DND-41 (cell line): ENCODE data around the gene NFKBIZ.

ENCODE experiments used
- EZH2 ChIP-seq: IDR thresholded peaks from 3 replicates; pipeline ENCODE4 v1.6.1; 2012; ENCODE audit warnings: borderline replicate concordance, low read depth, mild to moderate bottlenecking, moderate library complexity, low read length, inconsistent platforms; ENCODE audit not compliant: severe bottlenecking
- TF ChIP-seq, protein P1 (sequence below): IDR thresholded peaks from 2 replicates; pipeline ENCODE4 v1.5.1; 2012; ENCODE audit warnings: borderline replicate concordance, low read length, moderate library complexity, mild to moderate bottlenecking; ENCODE audit not compliant: poor library complexity, severe bottlenecking; ENCODE audit errors: extremely low read depth

DNA sequence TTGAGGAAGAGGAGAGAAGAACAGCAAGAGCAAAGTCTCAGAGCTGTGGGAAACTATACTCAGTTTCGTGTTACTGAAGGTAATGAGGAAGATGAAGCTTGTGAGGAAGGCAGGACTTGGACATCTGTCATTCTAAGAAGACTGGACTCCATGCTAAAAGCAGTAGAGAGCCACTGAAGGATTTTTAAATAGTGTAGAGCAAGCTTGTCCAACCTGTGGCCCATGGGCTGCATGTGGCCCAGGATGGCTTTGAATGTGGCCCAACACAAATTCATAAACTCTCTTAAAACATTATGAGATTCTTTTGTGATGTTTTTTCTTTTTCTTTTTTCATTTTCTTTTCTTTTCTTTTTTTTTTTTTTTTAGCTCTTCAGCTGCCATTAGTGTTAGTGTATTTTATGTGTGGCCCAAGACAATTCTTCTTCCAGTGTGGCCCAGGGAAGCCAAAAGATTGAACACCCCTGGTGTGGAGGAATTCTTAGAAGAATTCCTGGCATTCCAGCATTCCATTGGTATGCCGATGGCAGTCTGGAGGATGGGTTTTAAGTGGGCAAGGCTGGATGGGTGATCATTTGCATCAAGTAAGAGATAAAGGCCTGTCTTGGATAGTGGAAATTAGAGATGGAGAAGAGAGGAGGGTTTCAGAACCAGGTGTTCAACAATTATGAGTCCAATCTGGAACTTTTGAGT lies 6.9 kb upstream of the NFKBIZ start:
- TF ChIP-seq, protein P1, sequence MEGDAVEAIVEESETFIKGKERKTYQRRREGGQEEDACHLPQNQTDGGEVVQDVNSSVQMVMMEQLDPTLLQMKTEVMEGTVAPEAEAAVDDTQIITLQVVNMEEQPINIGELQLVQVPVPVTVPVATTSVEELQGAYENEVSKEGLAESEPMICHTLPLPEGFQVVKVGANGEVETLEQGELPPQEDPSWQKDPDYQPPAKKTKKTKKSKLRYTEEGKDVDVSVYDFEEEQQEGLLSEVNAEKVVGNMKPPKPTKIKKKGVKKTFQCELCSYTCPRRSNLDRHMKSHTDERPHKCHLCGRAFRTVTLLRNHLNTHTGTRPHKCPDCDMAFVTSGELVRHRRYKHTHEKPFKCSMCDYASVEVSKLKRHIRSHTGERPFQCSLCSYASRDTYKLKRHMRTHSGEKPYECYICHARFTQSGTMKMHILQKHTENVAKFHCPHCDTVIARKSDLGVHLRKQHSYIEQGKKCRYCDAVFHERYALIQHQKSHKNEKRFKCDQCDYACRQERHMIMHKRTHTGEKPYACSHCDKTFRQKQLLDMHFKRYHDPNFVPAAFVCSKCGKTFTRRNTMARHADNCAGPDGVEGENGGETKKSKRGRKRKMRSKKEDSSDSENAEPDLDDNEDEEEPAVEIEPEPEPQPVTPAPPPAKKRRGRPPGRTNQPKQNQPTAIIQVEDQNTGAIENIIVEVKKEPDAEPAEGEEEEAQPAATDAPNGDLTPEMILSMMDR, result no peak
- TF ChIP-seq EZH2, result no peak
